Kidney tubule cell (primary cell): ENCODE results near the gene KIF21B.

Experiments
- DNase-seq: peaks from one replicate; pipeline ENCODE4 v3.0.0-alpha.2; 2018; ENCODE audit warnings: low spot score

The KIF21B gene, protein sequence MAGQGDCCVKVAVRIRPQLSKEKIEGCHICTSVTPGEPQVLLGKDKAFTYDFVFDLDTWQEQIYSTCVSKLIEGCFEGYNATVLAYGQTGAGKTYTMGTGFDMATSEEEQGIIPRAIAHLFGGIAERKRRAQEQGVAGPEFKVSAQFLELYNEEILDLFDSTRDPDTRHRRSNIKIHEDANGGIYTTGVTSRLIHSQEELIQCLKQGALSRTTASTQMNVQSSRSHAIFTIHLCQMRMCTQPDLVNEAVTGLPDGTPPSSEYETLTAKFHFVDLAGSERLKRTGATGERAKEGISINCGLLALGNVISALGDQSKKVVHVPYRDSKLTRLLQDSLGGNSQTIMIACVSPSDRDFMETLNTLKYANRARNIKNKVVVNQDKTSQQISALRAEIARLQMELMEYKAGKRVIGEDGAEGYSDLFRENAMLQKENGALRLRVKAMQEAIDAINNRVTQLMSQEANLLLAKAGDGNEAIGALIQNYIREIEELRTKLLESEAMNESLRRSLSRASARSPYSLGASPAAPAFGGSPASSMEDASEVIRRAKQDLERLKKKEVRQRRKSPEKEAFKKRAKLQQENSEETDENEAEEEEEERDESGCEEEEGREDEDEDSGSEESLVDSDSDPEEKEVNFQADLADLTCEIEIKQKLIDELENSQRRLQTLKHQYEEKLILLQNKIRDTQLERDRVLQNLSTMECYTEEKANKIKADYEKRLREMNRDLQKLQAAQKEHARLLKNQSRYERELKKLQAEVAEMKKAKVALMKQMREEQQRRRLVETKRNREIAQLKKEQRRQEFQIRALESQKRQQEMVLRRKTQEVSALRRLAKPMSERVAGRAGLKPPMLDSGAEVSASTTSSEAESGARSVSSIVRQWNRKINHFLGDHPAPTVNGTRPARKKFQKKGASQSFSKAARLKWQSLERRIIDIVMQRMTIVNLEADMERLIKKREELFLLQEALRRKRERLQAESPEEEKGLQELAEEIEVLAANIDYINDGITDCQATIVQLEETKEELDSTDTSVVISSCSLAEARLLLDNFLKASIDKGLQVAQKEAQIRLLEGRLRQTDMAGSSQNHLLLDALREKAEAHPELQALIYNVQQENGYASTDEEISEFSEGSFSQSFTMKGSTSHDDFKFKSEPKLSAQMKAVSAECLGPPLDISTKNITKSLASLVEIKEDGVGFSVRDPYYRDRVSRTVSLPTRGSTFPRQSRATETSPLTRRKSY (N-terminal part only)

GRCh38 chr1:201023517-201023902 lies at the start of gene KIF21B:
TSS of gene KIF21B (minus strand) at chr1:201023714. CDS start at chr1:201023383, 331 bp downstream.
- DNase-seq: peak; percentile 71

DNA sequence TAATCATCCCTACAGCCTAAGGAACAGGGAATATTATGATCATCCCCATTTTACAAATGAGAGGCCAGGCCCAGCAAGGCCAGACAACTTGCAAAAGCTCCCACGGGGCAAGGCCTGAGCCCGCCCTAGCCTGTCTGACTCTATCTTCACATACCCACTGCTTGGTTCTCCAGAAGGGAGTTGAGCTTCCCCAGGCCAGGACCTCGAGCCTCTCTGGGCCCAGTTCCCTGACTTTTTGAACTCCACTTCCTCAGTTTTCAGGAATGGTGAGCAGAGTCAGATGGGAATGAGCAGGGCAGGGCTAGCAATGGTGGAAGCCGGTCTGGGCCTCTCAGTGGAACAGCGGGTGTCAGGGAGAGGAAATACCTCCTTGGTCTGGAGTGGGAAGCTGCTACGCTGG lies 49.4 kb upstream of the KIF21B start:
- no peak for DNase-seq

- no peak for DNase-seq
Observed at GRCh38 chr1:201072149-201072548, 48.6 kb upstream of the KIF21B start.

DNA sequence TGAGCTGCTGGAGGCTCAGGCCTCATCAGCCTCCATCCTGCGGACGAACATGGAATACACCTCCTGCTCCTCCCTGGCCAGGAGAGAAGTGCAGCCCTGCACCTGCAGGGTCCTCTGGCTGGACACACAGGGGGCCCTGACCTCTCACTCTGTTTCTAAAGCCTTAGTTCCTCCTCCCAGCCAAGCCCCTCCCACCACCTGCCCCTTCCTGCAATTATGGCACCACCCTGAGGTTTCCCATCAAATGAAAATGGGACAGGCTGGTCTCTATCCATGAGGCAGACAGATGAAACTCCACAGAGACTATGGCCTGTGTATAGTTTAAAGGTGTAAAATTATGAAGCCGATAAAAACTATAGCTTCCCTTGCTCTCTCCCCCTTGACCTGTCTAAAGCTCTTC lies 46.1 kb upstream of the KIF21B start:
- DNase-seq: no peak

- DNase-seq: no peak
Observed at GRCh38 chr1:201068976-201069375, 45.5 kb upstream of the KIF21B start.

GRCh38 chr1:201066986-201067385 lies 43.5 kb upstream of the KIF21B start:
- no peak for DNase-seq

DNA sequence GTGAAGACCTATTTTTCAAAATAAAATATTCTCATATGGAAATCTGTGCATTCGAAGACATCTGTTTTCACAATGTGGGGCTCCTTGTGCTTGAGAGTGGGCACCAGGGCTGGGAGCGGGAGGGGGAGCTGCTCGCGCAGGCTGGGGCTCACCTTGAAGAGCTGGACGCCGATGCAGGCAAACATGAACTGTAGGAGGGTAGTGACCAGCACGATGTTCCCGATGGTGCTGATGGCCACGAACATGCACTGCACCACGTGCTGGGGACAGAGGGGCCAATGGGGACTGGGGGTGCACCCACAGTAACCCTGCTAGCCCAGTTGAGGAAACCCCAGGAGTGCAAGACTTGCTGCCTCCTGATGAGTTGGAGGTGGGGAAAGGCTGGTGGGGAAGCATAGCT lies 42.2 kb upstream of the KIF21B start:
- no peak for DNase-seq

DNA sequence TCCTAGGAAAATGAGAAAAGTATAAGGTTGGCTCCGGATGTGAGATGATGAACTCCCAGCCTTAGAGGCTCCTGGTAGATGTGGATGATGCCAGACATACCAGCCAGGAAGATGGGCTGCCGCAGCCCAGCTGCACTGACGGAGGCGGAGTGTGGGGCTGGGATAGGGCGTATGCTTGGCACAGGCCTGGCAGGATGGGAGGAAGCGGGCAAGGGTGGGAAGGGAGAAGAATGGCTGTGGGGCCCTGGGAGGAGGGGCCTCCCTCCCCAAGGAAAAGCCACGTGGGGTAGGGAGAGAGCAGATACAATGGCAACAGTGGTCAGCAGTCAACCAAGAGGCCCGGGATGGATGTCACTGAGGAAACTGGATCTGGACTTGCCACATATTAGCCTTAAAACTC lies 41.3 kb upstream of the KIF21B start:
- no peak for DNase-seq

- no peak for DNase-seq
Observed at GRCh38 chr1:201063145-201063544, 39.6 kb upstream of the KIF21B start.

- DNase-seq: no peak
Observed at GRCh38 chr1:201062511-201063091, 39.1 kb upstream of the KIF21B start.

- no peak for DNase-seq
Observed at GRCh38 chr1:201061886-201062285, 38.4 kb upstream of the KIF21B start.

GRCh38 chr1:201061049-201061448 lies 37.5 kb upstream of the KIF21B start:
- no peak for DNase-seq

DNA sequence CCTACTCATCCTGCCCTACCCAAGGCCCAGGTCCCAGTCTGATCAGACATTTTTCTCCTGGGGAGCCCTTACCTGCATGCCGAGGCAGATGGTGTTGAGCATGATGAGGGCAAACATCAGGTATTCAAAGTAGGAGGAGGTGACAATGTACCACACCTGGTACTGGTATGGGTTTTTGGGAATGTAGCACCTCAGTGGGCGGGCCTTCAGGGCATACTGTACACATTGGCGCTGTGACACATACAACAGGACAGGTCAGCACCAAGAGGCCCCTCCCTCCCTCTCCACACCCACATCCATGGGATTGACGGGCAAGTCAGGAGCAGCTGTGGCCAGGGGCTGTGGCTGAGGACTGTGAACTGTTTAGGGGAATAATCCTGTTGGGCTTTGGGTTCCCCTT lies 37.1 kb upstream of the KIF21B start:
- no peak for DNase-seq

- no peak for DNase-seq
Observed at GRCh38 chr1:201059871-201060555, 36.5 kb upstream of the KIF21B start.

DNA sequence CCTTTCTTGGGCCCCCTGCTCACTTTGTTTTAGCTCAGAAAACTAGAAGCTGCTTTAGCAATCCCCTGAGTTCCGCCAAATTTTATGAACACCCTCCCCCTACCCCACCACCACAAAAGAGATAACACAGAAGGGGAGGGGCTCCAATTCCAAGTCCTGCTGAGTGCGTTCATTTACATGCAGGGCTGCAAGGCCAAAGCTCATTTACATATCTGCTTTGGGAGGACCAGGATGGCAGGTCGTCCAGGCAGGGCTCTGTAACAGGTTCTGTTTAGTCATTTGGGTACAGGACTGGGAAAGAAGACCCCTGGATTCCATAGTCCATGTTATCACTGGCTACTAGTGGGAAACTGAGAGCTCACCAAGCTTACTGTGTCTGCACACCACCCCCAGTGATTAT lies 35.9 kb upstream of the KIF21B start:
- DNase-seq: no peak

GRCh38 chr1:201054091-201054543 lies 30.6 kb upstream of the KIF21B start:
- DNase-seq: no peak

- DNase-seq: no peak
Observed at GRCh38 chr1:201053155-201053860, 29.8 kb upstream of the KIF21B start.

DNA sequence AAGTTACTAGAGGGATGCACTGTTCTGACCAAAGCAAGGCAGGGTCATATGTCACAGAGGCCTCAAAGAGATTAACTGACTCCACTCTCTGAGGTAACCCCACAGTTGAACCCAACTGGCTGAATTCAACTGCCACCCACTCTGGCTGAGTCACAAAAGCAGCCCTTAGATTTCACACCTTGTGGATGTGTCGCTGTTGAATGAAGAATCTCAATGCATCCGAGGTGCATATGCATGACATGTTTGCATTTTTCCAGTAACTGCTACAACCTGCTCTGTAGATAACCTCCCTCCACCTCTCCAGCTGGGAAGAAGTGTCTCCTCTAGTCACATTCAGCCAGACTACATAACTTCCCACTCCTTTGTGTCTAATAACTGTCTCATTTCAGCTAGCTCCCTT lies 27.9 kb upstream of the KIF21B start:
- no peak for DNase-seq

DNA sequence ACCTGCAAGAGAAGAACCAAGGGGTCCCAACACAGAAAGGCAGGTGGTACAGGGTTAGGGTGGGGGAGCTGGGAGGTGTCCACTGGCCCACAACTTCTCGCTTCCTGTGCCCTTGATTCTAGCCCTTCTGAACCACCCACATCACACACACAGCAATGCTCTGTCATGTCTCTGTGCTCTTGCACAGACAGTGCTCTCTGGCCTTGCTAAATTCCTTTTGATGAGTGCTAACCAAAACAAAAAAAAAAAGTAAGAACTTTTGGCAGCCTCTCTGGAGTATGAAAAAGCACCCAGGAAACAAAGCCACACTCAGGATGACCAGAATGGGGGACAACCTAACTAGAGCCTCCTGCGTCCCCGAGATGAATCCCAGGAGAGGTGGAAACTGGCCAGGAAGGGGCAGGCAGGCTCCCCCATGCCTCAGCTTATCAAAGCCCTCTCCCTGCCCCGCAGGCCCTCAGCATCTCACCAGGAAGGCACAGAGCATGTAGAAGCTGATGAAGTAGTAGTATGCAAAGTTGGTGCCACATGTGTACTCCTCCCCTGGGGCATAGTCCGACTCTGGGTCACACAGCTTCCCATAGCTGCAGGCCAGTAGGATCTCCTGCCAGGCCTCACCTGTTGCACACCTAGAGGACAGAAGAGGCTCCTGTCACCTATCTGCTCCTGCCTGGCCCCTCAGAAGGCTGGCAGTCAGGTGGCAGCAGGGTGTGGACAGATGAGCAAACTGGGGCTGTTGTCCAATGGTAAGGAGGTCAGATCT lies 27.2 kb upstream of the KIF21B start:
- no peak for DNase-seq

GRCh38 chr1:201049248-201049831 lies 25.8 kb upstream of the KIF21B start:
- DNase-seq: no peak
